MM.1S (cell line): ENCODE measurements around the gene SMAD7.

Experiments used
- EZH2 ChIP-seq: fragments of 300-600 bp; sonication (generic); optimal IDR thresholded peaks from 2 replicates; pipeline ENCODE3; 2017; ENCODE audit warnings: low read depth, mild to moderate bottlenecking, antibody characterized with exemption, low read length, mixed read lengths
- EZH2phosphoT487 ChIP-seq: fragments of 300-600 bp; sonication (generic); IDR thresholded peaks from 2 replicates; pipeline ENCODE4 v1.6.1; 2018; ENCODE audit warnings: antibody characterized with exemption, low read length
- TF ChIP-seq, protein P1 (sequence below): fragments of 300-600 bp; sonication (generic); IDR thresholded peaks from 2 replicates; pipeline ENCODE4 v1.5.1; 2016; ENCODE audit warnings: antibody characterized with exemption, low read length, mixed read lengths

DNA sequence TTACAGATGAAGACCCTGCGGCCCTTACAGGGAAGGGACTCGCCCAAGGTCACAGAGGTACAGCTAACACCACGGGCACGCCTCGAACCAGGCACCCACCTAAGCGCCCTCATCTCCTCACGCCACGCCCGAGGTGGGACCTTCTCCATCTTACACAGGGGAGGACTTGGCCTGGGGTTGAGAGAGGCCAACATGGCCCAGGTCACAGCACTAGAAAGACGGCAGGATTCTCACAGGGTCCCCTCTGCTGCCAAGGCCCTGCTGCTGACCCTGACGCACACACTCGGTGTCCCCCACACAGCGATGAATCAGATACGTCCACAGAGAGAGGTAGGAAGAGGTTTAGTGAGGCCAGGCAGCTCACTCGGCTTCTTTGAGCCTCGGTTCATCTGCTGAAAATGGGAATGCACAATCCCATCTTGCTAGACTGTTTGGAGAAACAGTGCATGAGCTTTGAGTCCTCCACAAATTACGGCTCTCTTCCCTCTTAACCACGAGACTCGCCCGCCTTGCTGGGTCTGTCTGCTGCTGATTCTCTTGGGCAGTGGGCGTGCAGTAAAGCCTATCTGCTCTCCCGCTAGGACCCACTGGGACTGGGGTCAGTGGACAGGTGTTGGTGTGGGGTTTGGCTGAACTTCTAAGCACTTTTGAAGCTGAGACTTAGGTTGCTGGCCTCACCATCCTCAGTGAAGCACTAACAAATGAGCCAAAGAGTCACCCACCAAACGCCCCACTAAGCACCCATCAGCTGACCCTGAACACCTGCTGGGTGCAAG is 79.2 kb downstream of the SMAD7 start:
- TF ChIP-seq EZH2 (no peak), EZH2phosphoT487 (no peak)
- TF ChIP-seq, protein P1, sequence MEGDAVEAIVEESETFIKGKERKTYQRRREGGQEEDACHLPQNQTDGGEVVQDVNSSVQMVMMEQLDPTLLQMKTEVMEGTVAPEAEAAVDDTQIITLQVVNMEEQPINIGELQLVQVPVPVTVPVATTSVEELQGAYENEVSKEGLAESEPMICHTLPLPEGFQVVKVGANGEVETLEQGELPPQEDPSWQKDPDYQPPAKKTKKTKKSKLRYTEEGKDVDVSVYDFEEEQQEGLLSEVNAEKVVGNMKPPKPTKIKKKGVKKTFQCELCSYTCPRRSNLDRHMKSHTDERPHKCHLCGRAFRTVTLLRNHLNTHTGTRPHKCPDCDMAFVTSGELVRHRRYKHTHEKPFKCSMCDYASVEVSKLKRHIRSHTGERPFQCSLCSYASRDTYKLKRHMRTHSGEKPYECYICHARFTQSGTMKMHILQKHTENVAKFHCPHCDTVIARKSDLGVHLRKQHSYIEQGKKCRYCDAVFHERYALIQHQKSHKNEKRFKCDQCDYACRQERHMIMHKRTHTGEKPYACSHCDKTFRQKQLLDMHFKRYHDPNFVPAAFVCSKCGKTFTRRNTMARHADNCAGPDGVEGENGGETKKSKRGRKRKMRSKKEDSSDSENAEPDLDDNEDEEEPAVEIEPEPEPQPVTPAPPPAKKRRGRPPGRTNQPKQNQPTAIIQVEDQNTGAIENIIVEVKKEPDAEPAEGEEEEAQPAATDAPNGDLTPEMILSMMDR = no peak
